GM12872 (cell line): ENCODE results near the gene SRD5A1.

Experiments
- TF ChIP-seq, protein P1 (sequence below): IDR thresholded peaks from 3 replicates; pipeline ENCODE4 v1.5.1; 2011; ENCODE audit warnings: low read depth, mild to moderate bottlenecking, low read length, moderate library complexity; ENCODE audit not compliant: insufficient read depth

The SRD5A1 gene

DNA sequence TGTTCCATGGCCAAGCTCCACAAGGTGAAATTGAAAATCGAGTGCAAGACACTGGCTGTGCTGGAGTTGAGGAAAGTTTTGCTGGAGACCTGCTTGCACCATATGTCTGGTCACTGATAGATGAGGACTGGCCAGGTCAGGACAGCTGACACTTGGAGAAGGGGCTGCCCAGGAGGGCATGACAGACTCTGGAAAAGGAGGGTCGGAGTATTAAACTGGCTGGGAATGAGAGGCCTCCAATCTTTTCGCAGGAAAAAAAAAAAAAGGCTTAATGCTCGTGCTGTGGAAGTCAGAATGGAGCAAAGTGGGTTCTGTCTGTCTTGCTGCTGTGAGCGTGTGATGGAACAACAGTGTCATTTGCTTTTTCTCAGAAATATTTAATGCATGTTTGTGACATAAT lies 85.5 kb downstream of the SRD5A1 start:
- TF ChIP-seq, protein P1, sequence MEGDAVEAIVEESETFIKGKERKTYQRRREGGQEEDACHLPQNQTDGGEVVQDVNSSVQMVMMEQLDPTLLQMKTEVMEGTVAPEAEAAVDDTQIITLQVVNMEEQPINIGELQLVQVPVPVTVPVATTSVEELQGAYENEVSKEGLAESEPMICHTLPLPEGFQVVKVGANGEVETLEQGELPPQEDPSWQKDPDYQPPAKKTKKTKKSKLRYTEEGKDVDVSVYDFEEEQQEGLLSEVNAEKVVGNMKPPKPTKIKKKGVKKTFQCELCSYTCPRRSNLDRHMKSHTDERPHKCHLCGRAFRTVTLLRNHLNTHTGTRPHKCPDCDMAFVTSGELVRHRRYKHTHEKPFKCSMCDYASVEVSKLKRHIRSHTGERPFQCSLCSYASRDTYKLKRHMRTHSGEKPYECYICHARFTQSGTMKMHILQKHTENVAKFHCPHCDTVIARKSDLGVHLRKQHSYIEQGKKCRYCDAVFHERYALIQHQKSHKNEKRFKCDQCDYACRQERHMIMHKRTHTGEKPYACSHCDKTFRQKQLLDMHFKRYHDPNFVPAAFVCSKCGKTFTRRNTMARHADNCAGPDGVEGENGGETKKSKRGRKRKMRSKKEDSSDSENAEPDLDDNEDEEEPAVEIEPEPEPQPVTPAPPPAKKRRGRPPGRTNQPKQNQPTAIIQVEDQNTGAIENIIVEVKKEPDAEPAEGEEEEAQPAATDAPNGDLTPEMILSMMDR, result no peak

DNA sequence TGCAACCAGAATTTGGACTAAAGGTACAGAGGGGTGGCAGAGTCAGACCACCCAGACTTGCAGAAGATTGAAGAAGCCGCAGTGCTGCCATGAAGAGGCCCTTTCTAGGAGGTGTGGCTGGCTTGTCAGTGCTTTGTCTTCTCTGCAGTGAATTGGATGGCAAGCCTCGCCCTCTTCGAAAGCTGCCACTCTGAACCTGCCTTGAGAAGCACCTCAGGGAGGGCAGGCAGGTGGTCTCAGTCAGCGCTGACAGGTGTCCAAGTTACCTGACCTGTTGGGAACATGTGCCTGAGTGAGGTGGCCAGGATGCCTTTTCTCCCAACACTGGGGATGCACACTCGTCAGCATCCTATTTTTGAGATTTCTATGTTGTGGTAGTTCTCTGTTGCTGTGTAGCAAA lies 86.2 kb downstream of the SRD5A1 start:
- TF ChIP-seq, protein P1, result no peak

DNA sequence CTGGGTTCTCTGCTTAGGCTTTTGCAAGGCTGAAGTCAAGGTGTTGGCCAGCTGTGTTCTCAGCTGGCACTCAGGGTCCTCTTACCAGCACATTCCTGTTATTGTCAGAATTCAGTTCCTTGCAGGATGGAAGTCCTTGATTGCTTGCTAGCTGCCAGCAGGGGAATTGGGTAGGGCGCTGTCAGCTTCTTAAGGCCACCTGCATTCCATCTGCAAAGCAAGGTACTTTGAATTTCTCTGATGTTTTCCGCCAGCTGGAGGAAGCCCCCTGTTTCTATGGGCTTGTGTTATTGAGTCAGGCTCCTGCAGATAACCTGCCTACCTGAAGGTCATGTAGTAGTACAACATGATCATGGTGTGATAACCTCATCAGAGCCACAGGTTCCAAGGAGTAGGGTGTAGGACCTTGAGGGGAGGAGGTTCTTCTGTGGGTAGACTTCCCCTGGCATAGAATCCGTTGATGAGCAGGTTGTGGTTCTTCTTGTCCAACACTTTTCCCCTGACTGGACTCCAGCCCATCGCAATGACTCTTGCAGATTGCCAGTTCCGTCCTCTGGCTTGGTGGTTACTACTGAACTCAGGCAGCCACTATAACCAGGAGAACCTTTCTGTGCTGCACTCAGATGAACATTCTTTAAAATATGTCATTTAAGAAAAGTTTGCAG lies 86.8 kb downstream of the SRD5A1 start:
- TF ChIP-seq, protein P1, result no peak

DNA sequence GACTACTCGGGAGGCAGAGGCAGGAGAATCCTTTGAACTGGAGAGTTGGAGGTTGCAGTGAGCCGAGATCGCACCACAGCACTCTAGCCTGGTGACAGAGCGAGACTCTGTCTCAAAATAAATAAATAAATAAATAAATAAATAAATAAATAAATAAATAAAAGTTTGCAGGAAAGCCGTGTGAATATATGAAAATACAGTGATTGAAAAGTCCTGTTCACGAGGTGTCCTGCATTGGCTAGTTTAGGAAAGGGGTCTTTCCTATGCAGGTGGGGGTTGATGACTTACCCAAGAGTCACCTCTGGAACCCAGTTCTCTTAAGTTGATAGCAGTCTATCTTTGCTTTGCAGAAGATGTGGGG lies 87.3 kb downstream of the SRD5A1 start:
- TF ChIP-seq, protein P1, result no peak

DNA sequence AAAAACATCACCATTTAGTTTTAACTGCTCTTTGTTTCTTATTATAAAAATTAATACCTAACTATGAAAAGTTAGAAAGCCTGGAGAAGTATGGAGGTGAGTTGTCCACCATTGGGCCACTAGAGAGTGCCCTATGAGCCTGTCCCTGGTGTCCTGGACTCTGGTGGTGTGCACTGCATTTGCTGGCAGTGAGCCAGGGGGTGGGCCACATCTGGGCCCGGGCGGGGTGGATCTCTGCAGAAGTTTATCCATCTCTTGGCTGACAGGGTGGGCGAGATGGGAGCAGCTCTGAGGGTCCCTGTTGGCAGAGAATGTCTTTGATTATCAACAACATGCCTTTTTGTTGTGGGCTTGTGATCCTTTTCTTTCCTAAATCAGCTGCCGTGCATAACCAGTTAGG lies 88.2 kb downstream of the SRD5A1 start:
- TF ChIP-seq, protein P1, result no peak

DNA sequence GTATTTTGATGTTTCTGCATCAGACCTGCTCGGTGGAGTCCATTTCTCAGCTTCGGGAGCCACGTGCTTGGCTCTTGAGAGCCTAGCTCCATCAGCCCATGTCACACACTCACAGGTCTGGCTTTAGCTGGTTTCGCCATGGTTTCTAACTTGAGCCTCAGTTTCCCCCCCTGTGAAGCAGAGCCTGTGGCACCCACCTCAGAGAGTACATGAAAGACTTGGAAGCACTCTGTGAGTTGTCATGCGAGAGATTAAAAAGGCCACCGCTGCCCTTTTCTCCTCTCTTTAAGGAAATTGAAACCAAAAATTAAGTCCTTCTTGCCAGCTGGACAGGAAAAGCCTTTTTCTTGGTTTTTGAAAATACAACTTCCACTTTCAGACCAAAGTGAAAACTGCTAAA lies 88.8 kb downstream of the SRD5A1 start:
- TF ChIP-seq, protein P1, result no peak

DNA sequence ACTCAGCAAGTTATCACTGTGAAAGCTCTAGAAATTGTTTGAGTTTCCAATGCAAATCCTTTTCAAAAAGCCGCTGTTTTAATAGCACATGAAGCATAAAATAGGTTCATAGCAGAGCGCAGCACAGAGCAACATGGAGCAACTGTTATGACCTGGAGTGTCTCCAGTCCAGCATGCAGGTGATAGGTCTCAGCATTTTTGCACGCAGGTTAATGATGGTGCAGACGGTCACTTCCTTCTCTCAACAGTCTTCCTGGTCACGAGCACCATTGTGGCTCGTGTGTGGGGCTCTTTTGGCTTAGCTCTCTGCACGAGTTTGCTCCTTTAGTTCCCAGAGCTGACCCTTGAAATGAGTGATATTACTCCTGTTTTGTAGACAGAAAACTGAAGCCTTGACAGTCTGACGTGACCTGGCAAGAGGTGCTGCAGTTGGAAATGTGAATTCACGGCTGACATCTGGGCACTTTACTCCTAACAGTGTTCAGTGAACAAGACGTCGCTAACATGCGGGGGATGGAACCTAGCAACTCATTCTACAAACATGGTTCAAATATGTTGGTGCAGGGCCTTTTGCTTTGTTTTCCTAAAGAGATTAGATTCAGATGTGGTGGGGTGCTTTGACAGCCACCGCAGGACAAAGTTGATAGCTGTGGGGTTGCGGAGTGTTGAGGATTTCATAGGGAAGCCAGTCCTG lies 90.0 kb downstream of the SRD5A1 start:
- TF ChIP-seq, protein P1, result no peak
